C4-2B (cell line): ENCODE measurements around the gene GABRG3.

ENCODE experiments used
- CTCF ChIP-seq: fragments of 450-650 bp; conservative IDR thresholded peaks from 2 replicates; pipeline ENCODE4 v1.5.1; 2017; ENCODE audit warnings: mild to moderate bottlenecking
- ZFX ChIP-seq: fragments of 450-650 bp; IDR thresholded peaks from 2 replicates; pipeline ENCODE4 v1.6.1; 2017

GRCh38 chr15:26936502-26936901, 34.5 kb upstream of the GABRG3 start:
- TF ChIP-seq CTCF: no peak
- TF ChIP-seq ZFX: no peak
